HEK293T (cell line): ENCODE measurements around the gene LCN1.

Experiments used
- FOXA1 ChIP-seq: fragments of 450-650 bp; IDR thresholded peaks from 2 replicates; pipeline ENCODE4 v1.6.1; 2016; ENCODE audit warnings: mild to moderate bottlenecking
- FOXK2 ChIP-seq: fragments of 450-650 bp; IDR thresholded peaks from 2 replicates; pipeline ENCODE4 v1.6.1; 2016; ENCODE audit warnings: mild to moderate bottlenecking
- FOXM1 ChIP-seq: fragments of 450-650 bp; IDR thresholded peaks from 2 replicates; pipeline ENCODE4 v1.6.1; 2017; ENCODE audit warnings: mild to moderate bottlenecking, borderline replicate concordance
- L3MBTL2 ChIP-seq: fragments of 450-650 bp; conservative IDR thresholded peaks from 2 replicates; pipeline ENCODE4 v1.6.1; 2016; ENCODE audit warnings: mild to moderate bottlenecking
- LEF1 ChIP-seq: fragments of 450-650 bp; IDR thresholded peaks from 2 replicates; pipeline ENCODE4 v1.6.1; 2017; ENCODE audit warnings: mild to moderate bottlenecking, borderline replicate concordance
- PKNOX1 ChIP-seq: fragments of 450-650 bp; IDR thresholded peaks from 2 replicates; pipeline ENCODE4 v1.6.1; 2016
- SP1 ChIP-seq: fragments of 450-650 bp; IDR thresholded peaks from 2 replicates; pipeline ENCODE4 v1.6.1; 2017
- SUZ12 ChIP-seq: fragments of 450-650 bp; IDR thresholded peaks from 2 replicates; pipeline ENCODE4 v1.6.1; 2016; ENCODE audit warnings: mild to moderate bottlenecking
- TARDBP ChIP-seq: fragments of 450-650 bp; IDR thresholded peaks from 2 replicates; pipeline ENCODE4 v1.6.1; 2016

DNA sequence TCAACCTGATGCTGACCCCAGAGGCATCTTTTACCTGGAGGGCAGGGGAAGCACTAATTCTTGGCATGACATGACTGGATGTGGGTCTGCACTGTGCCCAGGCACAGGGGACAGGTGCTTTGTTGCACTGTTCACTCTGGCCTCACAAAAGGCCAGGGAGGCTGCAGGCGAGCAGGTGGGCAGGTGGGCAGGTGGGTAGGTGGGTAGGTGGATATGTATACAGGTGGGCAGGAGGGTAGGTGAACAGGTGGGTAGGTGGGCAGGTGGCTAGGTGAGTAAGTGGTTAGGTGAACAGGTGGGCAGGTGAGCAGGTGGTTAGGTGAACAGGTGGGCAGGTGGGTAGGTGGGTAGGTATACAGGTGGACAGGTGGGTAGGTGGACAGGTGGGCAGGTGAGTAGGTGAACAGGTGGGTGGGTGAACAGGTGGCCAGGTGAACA is 41.8 kb downstream of the LCN1 start:
- TF ChIP-seq FOXA1 (no peak), LEF1 (no peak), SUZ12 (no peak), PKNOX1 (no peak), SP1 (no peak), FOXK2 (no peak), TARDBP (no peak), FOXM1 (no peak), L3MBTL2 (no peak)
